ENCODE data around the gene MAPT.
"Not testable (repeated sequence)": the region's sequence is repeated elsewhere in the genome, so short reads cannot be mapped to it uniquely, and the experiment has no call there.

Gene MAPT

GRCh38 chr17:45931677-45932076, 37.3 kb downstream of the MAPT start:
- DNase-seq: no peak

GRCh38 chr17:45934044-45934979, 40.0 kb downstream of the MAPT start:
- DNase-seq: no peak

GRCh38 chr17:45935197-45935709, 40.9 kb downstream of the MAPT start:
- DNase-seq: no peak

GRCh38 chr17:45935710-45936509, 41.6 kb downstream of the MAPT start:
- DNase-seq: no peak

- DNase-seq: peak; percentile 24 to 70
These were observed 42.3 kb downstream of the MAPT start for GRCh38 chr17:45936610-45937009.

- DNase-seq: not testable (repeated sequence)
These were observed 42.8 kb downstream of the MAPT start for GRCh38 chr17:45937186-45937585.

GRCh38 chr17:45939395-45939794, 45.0 kb downstream of the MAPT start:
- DNase-seq: no peak

GRCh38 chr17:45940293-45940692, 45.9 kb downstream of the MAPT start:
- no peak for DNase-seq

GRCh38 chr17:45940826-45941225, 46.5 kb downstream of the MAPT start:
- DNase-seq: no peak

- DNase-seq: no peak
These were observed 47.0 kb downstream of the MAPT start for GRCh38 chr17:45941395-45941794.

- peak; percentile 76 to 93 for DNase-seq
These were observed 47.9 kb downstream of the MAPT start for GRCh38 chr17:45942284-45942683.

- DNase-seq: no peak
These were observed 52.5 kb downstream of the MAPT start for GRCh38 chr17:45946841-45947256.

- DNase-seq: no peak
These were observed 54.1 kb downstream of the MAPT start for GRCh38 chr17:45948498-45948880.

- DNase-seq: peak; percentile 45 to 74
These were observed 54.7 kb downstream of the MAPT start for GRCh38 chr17:45948881-45949624.

- DNase-seq: no peak
These were observed 55.5 kb downstream of the MAPT start for GRCh38 chr17:45949755-45950320.

- DNase-seq: no peak
These were observed 56.5 kb downstream of the MAPT start for GRCh38 chr17:45950888-45951287.

GRCh38 chr17:45951403-45951802, 57.0 kb downstream of the MAPT start:
- no peak for DNase-seq

- no peak for DNase-seq
These were observed 57.6 kb downstream of the MAPT start for GRCh38 chr17:45951941-45952340.

GRCh38 chr17:45952814-45953320, 58.5 kb downstream of the MAPT start:
- DNase-seq: no peak

GRCh38 chr17:45953561-45953960, 59.2 kb downstream of the MAPT start:
- no peak for DNase-seq

GRCh38 chr17:45954914-45955313, 60.6 kb downstream of the MAPT start:
- DNase-seq: no peak

- no peak for DNase-seq
These were observed 61.0 kb downstream of the MAPT start for GRCh38 chr17:45955326-45955725.

All from NCI-H524 (cell line).